ENCODE measurements around the gene MACROD2.

Gene MACROD2

DNA sequence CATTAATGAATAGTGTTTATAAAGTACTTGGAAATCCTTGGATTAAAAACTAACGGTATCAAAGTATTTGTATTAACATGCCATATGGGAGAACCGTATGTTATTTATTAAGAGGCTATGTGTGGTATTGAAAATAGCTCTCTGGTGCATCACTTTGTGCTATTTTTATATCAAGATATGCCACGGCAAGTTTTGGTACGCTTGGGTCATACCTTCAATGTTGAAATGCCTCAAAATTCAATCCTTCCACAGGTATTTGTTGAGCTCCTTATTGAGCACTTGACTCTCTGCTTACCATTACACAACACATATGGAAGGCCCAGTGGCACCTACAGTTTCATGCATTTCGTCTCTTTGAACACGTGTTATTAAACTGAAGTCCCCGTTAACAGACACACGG, 1930.1 kb downstream of the MACROD2 start:
- Mint-ChIP-seq H3K9me3 (no peaks in the 10 kb centered on the region), H3K27me3 (no peaks in the 10 kb centered on the region), H3K27ac (no peak overlapping the region), H3K4me1 (peaks cover 27% of the 10 kb centered on the region), H3K4me3 (no peak overlapping the region), H3K36me3 (no peaks in the 10 kb centered on the region)
- no peak for DNase-seq (ENCODE audit: low spot score in 2 of 2)
- no peak for ATAC-seq (ENCODE audit: low read depth)

DNA sequence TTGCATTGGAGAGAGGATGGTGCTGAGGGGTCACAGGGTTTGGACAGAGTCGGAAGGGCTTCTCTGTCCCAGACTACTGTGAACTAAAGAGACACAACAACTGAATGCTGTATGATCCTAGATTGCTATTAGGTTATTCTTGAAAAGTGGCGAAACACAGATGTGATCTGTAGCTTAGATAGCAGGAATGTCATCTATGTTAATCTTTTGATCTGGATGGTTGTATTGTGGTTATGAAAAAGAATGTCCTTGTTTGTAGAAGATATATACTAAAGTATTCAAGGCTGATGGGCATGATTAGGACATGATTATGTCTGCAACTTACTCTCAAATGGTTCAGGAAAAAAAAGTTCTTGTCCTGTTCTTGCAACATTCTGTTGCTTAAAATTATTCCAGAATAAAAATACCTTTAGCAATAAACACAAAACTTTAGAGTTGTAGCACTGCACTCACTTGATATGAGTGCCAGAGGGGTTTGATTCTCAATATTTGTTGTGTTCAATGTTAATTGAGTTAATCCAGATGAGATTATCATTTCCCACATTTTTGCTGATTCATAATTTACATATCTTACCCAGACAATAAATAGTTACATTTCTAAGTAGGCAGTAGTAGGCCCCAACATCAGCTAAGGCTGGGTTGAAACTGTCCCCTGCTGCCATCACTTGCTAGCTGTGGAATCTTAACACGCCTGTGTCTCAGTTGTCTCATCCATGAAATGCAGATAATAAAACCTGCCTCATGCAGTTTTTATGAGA, 1932.8 kb downstream of the MACROD2 start:
- Mint-ChIP-seq H3K4me1 (peaks cover 16% of the 10 kb centered on the region), H3K36me3 (no peaks in the 10 kb centered on the region), H3K4me3 (no peak overlapping the region), H3K27ac (no peak overlapping the region), H3K9me3 (no peaks in the 10 kb centered on the region), H3K27me3 (no peaks in the 10 kb centered on the region)
- DNase-seq (ENCODE audit: low spot score in 2 of 2) (no peak), ATAC-seq (ENCODE audit: low read depth) (no peak)

DNA sequence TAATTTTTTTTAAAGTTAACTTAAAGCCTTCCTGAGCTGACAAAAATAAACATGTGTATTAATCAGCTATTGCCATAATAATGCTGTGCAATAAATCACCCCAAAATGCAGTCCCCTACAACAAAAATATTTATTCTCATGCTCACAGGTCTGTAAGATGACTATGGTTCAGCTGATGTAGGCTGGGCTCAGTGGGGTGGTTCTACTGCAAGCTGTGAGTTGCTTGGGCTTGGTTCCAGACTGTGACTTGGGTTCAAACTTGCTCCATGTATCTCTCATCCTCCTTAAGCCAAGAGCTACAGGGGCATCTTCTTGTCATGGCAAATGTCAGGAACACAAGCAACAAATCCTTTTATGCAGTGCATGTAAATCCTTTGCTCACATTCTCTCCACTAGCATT, 1933.6 kb downstream of the MACROD2 start:
- peaks cover 14% of the 10 kb centered on the region for H3K4me1 Mint-ChIP-seq

DNA sequence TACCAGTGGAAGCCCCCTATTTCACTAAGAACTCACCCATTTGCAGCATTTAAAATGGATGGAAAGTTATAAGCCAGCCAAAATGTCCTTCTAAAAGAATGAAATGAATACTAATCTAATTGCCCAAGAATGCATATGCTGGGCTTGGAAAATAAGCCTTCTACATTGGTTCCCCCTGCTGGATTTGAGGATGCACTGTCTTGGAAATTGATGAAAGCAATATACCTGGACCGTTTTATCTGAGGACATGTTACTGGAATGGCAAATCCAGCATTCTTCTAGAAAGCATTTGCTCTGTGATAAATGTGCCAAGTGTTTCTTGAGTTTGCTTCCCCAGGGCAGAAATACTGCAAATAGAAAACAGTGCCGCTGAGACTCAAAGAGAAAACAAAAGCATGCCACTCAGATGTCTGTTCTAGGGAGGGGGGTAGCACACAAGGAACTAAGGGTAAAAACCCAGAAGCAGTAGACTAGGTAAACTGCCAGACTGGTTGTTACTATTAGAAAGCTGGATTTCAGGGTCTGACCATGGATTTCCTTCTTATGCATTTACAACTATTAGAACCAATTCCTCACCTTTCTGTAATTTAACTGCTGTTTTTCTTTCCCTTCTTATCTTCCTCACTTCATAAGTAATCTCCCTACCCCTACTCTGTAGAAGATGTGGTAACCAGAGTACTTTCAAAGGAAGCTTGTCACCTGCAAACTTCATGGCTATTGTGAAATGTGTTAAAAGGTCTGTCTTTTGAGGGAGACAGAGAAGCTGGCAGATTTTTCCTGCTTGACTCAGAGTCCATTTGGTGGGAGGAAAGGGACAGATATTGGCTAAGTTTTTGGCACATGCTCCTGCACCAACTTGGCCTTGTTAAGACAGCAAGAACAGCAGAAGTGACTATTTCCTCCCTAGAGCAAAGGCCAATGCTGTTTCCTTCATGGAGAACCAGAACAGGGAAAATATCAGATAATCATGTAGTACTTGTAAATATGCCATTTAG, 1935.3 kb downstream of the MACROD2 start:
- Mint-ChIP-seq H3K27me3 (no peaks in the 10 kb centered on the region), H3K4me3 (no peak overlapping the region), H3K9me3 (no peaks in the 10 kb centered on the region), H3K27ac (no peak overlapping the region), H3K36me3 (no peaks in the 10 kb centered on the region), H3K4me1 (peaks cover 9% of the 10 kb centered on the region)
- DNase-seq (ENCODE audit: low spot score in 2 of 2), result peak in 1 of 2 donors; percentile 7
- ATAC-seq (ENCODE audit: low read depth), result no peak

More for the DNA sequence above, 1933.6 kb downstream of the MACROD2 start:
- no peak for ATAC-seq (ENCODE audit: low read depth)
- no peak for DNase-seq (ENCODE audit: low spot score in 2 of 2)
- H3K4me3 Mint-ChIP-seq, result no peak overlapping the region
- no peaks in the 10 kb centered on the region for H3K9me3 Mint-ChIP-seq
- no peaks in the 10 kb centered on the region for H3K36me3 Mint-ChIP-seq
- no peaks in the 10 kb centered on the region for H3K27me3 Mint-ChIP-seq
- H3K27ac Mint-ChIP-seq, result no peak overlapping the region

DNA sequence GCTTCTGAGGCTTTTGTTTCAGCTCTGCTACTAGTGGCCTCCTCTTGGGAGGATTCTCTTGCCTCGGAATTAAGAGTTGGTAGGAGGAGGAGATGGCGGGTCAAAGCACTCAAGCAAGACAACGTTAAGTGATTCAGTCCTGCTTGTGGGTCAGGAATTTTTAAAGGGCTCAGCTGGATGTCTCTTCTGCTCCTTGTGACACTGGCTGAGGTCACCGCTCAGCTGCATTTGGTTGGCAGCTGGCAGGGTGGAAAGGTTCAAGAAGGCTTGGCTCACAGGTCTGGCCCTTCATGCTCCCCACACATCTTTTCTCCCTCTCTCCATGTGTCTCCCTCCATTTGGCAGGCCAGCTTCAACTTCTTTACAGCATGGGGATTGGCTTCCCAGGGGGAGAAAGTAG, 1936.6 kb downstream of the MACROD2 start:
- no peak for DNase-seq (ENCODE audit: low spot score in 2 of 2)
- H3K36me3 Mint-ChIP-seq, result no peaks in the 10 kb centered on the region
- no peaks in the 10 kb centered on the region for H3K27me3 Mint-ChIP-seq
- ATAC-seq (ENCODE audit: low read depth), result no peak
- H3K4me1 Mint-ChIP-seq, result peaks cover 7% of the 10 kb centered on the region
- no peak overlapping the region for H3K27ac Mint-ChIP-seq
- H3K4me3 Mint-ChIP-seq, result no peak overlapping the region
- no peaks in the 10 kb centered on the region for H3K9me3 Mint-ChIP-seq

DNA sequence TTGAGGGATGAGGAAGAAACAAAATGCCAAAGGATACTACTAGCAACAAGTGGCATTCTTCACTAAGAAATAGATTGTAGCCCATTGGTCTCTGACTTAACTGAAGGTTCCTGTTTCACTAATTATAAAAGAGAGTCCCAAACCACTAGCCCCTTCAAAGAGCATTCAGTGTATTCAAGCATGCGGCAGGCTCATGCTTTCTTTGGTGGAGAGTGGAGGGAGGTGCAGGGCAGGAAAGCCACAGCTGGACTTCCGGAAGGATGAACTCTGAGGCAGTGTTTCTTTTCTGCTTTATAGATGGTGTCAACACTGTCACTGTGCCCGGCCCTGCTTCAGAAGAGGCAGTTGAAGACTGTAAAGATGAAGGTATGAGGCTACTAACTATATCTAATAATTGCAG, 1941.9 kb downstream of the MACROD2 start:
- Mint-ChIP-seq H3K36me3 (peaks cover 2% of the 10 kb centered on the region), H3K4me1 (peaks cover 11% of the 10 kb centered on the region), H3K4me3 (peak overlapping the region; percentile 34), H3K27me3 (no peaks in the 10 kb centered on the region), H3K27ac (peak overlapping the region; percentile 69), H3K9me3 (peaks cover 4% of the 10 kb centered on the region)
- ATAC-seq (ENCODE audit: low read depth) (peak; percentile 83), DNase-seq (ENCODE audit: low spot score in 2 of 2) (peak in 1 of 2 donors; percentile 5)

DNA sequence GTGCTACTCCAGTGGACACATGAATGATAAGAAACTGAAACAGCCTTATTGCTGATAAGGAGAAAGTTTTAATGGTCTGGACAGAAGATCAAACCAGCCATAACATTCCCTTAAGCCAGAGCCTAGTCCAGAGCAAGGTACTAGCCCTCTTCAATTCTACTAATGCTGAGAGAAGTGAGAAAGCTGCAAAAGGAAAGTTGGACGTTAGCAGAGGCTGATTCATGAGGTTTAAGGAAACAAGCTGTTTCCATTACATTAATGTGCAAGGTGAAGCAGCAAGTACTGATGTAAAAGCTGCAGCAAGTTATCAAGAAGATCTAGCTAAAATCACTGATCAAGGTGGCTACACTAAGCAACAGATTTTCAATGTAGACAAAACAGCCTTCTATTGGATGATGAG, 1943.5 kb downstream of the MACROD2 start:
- Mint-ChIP-seq H3K4me1 (peaks cover 14% of the 10 kb centered on the region), H3K27me3 (no peaks in the 10 kb centered on the region), H3K9me3 (peaks cover 4% of the 10 kb centered on the region), H3K4me3 (no peak overlapping the region), H3K36me3 (peaks cover 2% of the 10 kb centered on the region), H3K27ac (no peak overlapping the region)
- ATAC-seq (ENCODE audit: low read depth) (no peak), DNase-seq (ENCODE audit: low spot score in 2 of 2) (no peak)

DNA sequence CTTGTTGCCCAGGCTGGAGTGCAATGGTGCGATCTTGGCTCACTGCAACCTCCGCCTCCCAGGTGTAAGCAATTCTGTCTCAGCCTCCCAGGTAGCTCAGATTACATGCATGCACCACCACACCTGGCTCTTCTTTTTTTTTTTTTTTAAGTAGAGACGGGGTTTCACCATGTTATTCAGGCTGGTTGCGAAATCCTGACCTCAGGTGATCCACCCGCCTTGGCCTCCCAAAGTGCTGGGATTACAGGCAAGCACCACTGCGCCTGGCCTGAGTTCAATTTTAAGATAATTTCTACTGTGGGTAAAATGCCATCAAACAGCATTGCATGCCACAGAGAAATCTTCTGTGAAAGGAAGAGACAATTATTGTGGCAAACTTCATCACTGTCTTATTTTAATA, 1944.8 kb downstream of the MACROD2 start:
- peaks cover 4% of the 10 kb centered on the region for H3K9me3 Mint-ChIP-seq
- H3K4me1 Mint-ChIP-seq, result peaks cover 14% of the 10 kb centered on the region
- peaks cover 2% of the 10 kb centered on the region for H3K36me3 Mint-ChIP-seq
- no peaks in the 10 kb centered on the region for H3K27me3 Mint-ChIP-seq
- DNase-seq (ENCODE audit: low spot score in 2 of 2) (no peak), ATAC-seq (ENCODE audit: low read depth) (no peak)
- no peak overlapping the region for H3K27ac Mint-ChIP-seq
- no peak overlapping the region for H3K4me3 Mint-ChIP-seq

DNA sequence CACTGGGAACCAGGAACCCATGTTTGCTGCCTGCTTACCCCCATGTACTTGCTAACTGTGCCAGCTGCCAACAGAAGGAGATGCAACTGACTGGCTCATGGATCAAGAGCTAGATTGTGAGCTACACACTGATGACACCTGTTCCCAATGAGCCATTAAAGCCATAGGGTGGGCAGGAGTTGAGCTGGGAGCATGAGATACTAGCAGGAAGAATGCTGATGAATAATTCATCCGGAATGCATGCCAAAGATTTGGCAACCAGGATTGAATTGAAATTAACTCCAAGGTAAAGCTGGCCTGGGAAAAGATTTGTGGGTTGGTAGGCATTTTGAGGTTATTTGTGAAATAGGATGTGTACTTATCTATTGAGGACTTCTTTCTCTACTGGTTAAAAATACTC, 1946.8 kb downstream of the MACROD2 start:
- no peak for ATAC-seq (ENCODE audit: low read depth)
- H3K4me3 Mint-ChIP-seq, result no peak overlapping the region
- DNase-seq (ENCODE audit: low spot score in 2 of 2), result no peak
- peaks cover 2% of the 10 kb centered on the region for H3K36me3 Mint-ChIP-seq
- H3K27me3 Mint-ChIP-seq, result no peaks in the 10 kb centered on the region
- peaks cover 11% of the 10 kb centered on the region for H3K4me1 Mint-ChIP-seq
- no peak overlapping the region for H3K27ac Mint-ChIP-seq
- H3K9me3 Mint-ChIP-seq, result peaks cover 4% of the 10 kb centered on the region

DNA sequence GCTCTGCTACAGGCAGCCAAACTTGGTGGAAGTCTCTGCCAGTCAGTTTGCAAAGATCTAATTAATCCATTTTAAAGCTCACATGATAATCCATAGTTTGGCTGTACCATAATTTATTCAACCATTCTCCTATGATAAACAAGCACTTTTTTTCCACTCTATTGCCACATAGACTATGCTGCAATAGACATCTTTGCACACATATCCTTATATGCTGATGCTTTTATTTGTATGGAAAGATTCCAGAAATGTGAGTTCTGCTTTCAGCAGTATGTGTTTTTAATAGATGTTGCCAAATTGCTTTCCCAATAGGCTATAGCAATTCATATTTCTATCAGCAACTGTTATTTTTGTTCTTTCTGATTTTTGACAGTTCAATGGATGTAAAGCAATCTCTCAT, 1950.0 kb downstream of the MACROD2 start:
- ATAC-seq (ENCODE audit: low read depth), result no peak
- peaks cover 3% of the 10 kb centered on the region for H3K4me1 Mint-ChIP-seq
- no peak for DNase-seq (ENCODE audit: low spot score in 2 of 2)
- no peaks in the 10 kb centered on the region for H3K9me3 Mint-ChIP-seq
- H3K36me3 Mint-ChIP-seq, result no peaks in the 10 kb centered on the region
- no peak overlapping the region for H3K4me3 Mint-ChIP-seq
- H3K27ac Mint-ChIP-seq, result no peak overlapping the region
- H3K27me3 Mint-ChIP-seq, result no peaks in the 10 kb centered on the region

DNA sequence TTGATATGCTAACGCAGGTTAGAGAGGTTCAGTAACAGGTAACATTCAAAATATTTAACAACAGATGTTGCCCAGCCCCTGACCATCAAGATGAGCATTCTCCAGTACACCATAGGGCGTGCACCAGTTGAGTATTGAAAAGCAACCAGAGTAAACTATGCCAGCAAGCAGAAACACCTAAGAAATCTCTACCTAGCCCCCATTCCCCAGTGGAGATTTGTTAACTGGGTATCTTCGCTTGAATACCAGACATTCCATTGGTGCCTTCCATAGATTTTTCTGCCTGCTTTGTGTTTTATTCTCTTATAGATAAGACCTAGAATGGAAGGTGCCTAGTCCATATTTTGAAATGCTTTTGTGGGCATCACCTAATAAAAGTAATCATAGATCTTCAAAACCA, 1954.1 kb downstream of the MACROD2 start:
- no peaks in the 10 kb centered on the region for H3K36me3 Mint-ChIP-seq
- peaks cover 2% of the 10 kb centered on the region for H3K4me1 Mint-ChIP-seq

DNA sequence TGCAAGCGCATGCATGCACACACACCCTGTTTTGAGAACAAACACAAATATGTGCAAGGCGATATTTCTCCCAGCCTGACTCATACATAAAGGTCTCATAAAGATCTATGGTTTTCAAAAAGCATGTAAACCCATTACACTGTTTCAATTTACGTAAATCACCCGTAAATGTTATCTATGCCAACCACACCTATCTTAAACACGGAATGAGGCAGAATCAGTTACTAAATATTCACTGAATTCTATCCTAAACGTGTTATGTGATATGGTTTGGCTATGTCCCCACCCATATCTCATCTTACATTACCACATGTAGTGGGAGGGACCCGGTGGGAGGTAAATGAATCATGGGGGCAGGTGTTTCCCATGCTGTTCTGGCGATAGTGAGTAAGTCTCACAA, 1956.3 kb downstream of the MACROD2 start:
- Mint-ChIP-seq H3K27ac (no peak overlapping the region), H3K4me1 (peaks cover 2% of the 10 kb centered on the region), H3K9me3 (peaks cover 2% of the 10 kb centered on the region), H3K4me3 (no peak overlapping the region), H3K27me3 (no peaks in the 10 kb centered on the region), H3K36me3 (no peaks in the 10 kb centered on the region)
- no peak for ATAC-seq (ENCODE audit: low read depth)
- DNase-seq (ENCODE audit: low spot score in 2 of 2), result no peak

More for the DNA sequence above, 1954.1 kb downstream of the MACROD2 start:
- H3K27me3 Mint-ChIP-seq, result no peaks in the 10 kb centered on the region
- no peak overlapping the region for H3K27ac Mint-ChIP-seq
- peaks cover 2% of the 10 kb centered on the region for H3K9me3 Mint-ChIP-seq
- no peak for ATAC-seq (ENCODE audit: low read depth)
- H3K4me3 Mint-ChIP-seq, result no peak overlapping the region
- DNase-seq (ENCODE audit: low spot score in 2 of 2), result no peak

DNA sequence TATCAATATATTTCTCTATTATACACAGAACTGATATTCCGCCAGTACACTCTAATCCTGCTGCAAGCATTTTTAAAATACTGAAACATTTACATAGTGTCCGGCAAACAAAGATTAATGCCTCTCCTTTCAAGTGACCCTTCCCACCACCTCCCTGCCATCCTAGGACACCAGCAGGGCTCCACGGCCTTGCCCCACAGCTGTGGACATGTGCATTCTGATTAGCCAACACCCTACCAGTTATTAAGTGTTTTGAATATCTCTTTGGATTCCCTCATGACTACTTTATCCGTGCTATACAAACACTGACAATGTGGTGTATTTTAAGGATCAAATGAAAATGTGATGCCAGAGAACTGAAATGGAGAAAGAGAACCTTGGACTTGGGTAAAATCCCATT, 1962.8 kb downstream of the MACROD2 start:
- H3K27ac Mint-ChIP-seq, result no peak overlapping the region
- no peaks in the 10 kb centered on the region for H3K4me1 Mint-ChIP-seq
- no peaks in the 10 kb centered on the region for H3K9me3 Mint-ChIP-seq
- no peak for DNase-seq (ENCODE audit: low spot score in 2 of 2)
- no peak for ATAC-seq (ENCODE audit: low read depth)
- no peaks in the 10 kb centered on the region for H3K36me3 Mint-ChIP-seq
- H3K27me3 Mint-ChIP-seq, result no peaks in the 10 kb centered on the region
- no peak overlapping the region for H3K4me3 Mint-ChIP-seq

DNA sequence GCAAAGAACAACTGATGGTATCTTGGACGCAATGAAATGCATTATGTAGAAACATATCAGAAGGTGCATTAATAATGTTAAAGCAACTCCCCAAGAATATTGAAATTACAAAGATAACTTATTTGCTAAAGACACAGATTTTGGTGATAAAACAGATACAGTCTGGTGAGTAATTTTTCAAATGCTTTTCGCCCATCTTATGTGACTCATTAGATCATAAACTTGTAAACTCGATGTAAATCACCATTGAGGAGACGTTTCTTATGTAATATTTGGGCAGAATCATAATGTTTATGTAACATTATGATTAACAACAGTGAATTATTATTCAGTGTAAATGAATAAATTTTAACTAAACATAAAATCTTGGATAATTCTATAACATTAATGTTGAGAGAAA, 1969.8 kb downstream of the MACROD2 start:
- no peaks in the 10 kb centered on the region for H3K27me3 Mint-ChIP-seq
- DNase-seq (ENCODE audit: low spot score in 2 of 2), result no peak
- peaks cover 4% of the 10 kb centered on the region for H3K9me3 Mint-ChIP-seq

More for the DNA sequence above, 1969.8 kb downstream of the MACROD2 start:
- Mint-ChIP-seq H3K36me3 (no peaks in the 10 kb centered on the region), H3K27ac (no peak overlapping the region), H3K4me3 (no peak overlapping the region), H3K4me1 (no peaks in the 10 kb centered on the region)
- ATAC-seq (ENCODE audit: low read depth), result no peak
